Activated naive CD8-positive, alpha-beta T cell treated with anti-CD3 and anti-CD28 coated beads for 36 hours (primary cell): ENCODE data around the gene CROCC. TPM values are rescaled to one million over a fixed set of nuclear protein-coding genes. Genes with fewer than 3 reads are reported as not detected.
A peak's percentile ranks its signal among the peaks of the same experiment; 100 is the strongest.
"Not testable (repeated sequence)": the region's sequence is repeated elsewhere in the genome, so short reads cannot be mapped to it uniquely, and the experiment has no call there.

Source experiments
- DNase-seq: peaks from one replicate; pipeline ENCODE4 v3.0.0; 2021
- H3K27ac Mint-ChIP-seq: one replicate; pipeline ENCODE4 v1.8.0; 2022; ENCODE audit warnings: mild to moderate bottlenecking, moderate library complexity, mixed read lengths
- H3K27me3 Mint-ChIP-seq: one replicate; pipeline ENCODE4 v1.8.0; 2022; ENCODE audit warnings: mild to moderate bottlenecking, mixed read lengths
- H3K36me3 Mint-ChIP-seq: one replicate; pipeline ENCODE4 v1.8.0; 2021; ENCODE audit warnings: mild to moderate bottlenecking, mixed read lengths
- H3K4me1 Mint-ChIP-seq: one replicate; pipeline ENCODE4 v1.8.0; 2021; ENCODE audit warnings: mixed read lengths
- H3K4me3 Mint-ChIP-seq: one replicate; pipeline ENCODE4 v1.8.0; 2022; ENCODE audit warnings: mild to moderate bottlenecking, moderate library complexity, mixed read lengths
- H3K9me3 Mint-ChIP-seq: one replicate; pipeline ENCODE4 v1.8.0; 2022; ENCODE audit warnings: mixed read lengths
- total RNA-seq, 2 experiments: library from RNA; stranded (reverse); gene quantifications; one replicate each; pipeline ENCODE4 v1.2.3, GENCODE V29; 2021

The CROCC gene
- total RNA-seq, 2 experiments from 2014 or later = 24.7 to 26.3 TPM

- Mint-ChIP-seq H3K9me3 (no peaks in the 10 kb centered on the region), H3K4me3 (peak overlapping the region; percentile 90), H3K27ac (no peak overlapping the region)
Measured at GRCh38 chr1:16920951-16921350, 780 bp upstream of the CROCC start.

DNA sequence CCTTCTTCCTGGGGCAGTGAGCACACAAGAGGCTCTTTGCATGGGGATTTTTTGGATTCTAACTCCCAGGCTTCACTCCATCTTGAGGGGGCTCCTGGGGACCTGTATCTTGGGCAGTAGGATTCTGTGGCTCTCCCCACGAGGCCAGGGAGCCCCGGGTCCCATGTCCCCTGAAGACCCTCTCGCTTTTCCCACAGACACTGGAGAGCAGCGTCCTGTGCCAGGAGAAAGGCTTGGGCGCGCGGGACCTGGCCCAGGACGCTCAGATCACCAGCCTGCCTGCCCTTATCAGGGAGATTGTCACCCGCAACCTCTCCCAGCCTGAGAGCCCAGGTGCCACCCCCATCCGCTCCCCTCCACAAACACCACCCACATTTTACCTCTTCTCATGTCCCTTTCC lies 735 bp downstream of the CROCC start:
- no peaks in the 10 kb centered on the region for H3K27me3 Mint-ChIP-seq
- H3K27ac Mint-ChIP-seq = peak overlapping the region; percentile 38

More at GRCh38 chr1:16920951-16921350, 780 bp upstream of the CROCC start:
- no peaks in the 10 kb centered on the region for H3K36me3 Mint-ChIP-seq
- DNase-seq = no peak
- peaks cover 26% of the 10 kb centered on the region for H3K4me1 Mint-ChIP-seq
- H3K27me3 Mint-ChIP-seq = no peaks in the 10 kb centered on the region

GRCh38 chr1:16922885-16923431 lies 1.2 kb downstream of the CROCC start:
- Mint-ChIP-seq H3K27ac (peak overlapping the region; percentile 38), H3K4me1 (peaks cover 33% of the 10 kb centered on the region), H3K36me3 (no peaks in the 10 kb centered on the region), H3K9me3 (no peaks in the 10 kb centered on the region), H3K27me3 (no peaks in the 10 kb centered on the region), H3K4me3 (peak overlapping the region; percentile 90)
- no peak for DNase-seq

More for the DNA sequence above, 735 bp downstream of the CROCC start:
- no peaks in the 10 kb centered on the region for H3K36me3 Mint-ChIP-seq
- H3K4me1 Mint-ChIP-seq = peaks cover 31% of the 10 kb centered on the region
- no peaks in the 10 kb centered on the region for H3K9me3 Mint-ChIP-seq
- peak overlapping the region; percentile 90 for H3K4me3 Mint-ChIP-seq
- no peak for DNase-seq

DNA sequence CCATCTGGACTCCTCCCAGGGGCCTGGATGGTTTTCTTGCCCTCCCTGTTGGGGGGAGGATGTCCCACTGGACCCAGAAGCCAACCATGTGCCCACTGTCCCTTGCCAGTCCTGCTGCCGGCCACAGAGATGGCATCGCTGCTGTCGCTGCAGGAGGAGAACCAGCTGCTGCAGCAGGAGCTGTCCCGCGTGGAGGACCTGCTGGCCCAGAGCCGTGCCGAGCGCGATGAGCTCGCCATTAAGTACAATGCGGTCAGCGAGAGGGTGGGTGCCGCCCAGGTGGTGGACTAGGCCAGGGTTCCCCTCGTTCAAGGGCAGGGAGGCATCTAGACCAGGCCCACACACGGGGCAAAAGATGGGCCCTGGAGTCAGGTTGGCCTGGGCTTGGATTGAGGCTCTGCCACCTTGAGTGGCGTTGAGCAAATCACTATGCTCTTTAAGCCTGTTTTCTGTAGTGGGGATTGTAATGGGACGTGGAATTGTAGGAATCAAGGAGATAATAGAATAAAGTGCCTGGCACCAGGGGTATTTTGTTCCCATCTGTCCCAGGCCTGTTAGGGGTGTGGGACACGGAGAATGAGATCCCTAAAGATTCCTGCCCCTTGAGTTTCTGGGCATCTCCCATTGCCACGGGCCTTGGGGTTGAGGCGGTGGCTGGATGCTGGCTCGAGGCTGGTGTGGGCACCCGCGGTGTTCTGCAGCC lies 2.6 kb downstream of the CROCC start:
- H3K4me3 Mint-ChIP-seq = no peak overlapping the region
- no peak overlapping the region for H3K27ac Mint-ChIP-seq
- H3K27me3 Mint-ChIP-seq = no peaks in the 10 kb centered on the region
- no peak for DNase-seq
- no peaks in the 10 kb centered on the region for H3K36me3 Mint-ChIP-seq
- H3K4me1 Mint-ChIP-seq = peaks cover 34% of the 10 kb centered on the region
- H3K9me3 Mint-ChIP-seq = no peaks in the 10 kb centered on the region

- Mint-ChIP-seq H3K27ac (no peak overlapping the region), H3K9me3 (no peaks in the 10 kb centered on the region), H3K36me3 (no peaks in the 10 kb centered on the region), H3K4me1 (peaks cover 34% of the 10 kb centered on the region), H3K27me3 (no peaks in the 10 kb centered on the region), H3K4me3 (no peak overlapping the region)
- DNase-seq = no peak
Measured at GRCh38 chr1:16924919-16925477, 3.3 kb downstream of the CROCC start.

DNA sequence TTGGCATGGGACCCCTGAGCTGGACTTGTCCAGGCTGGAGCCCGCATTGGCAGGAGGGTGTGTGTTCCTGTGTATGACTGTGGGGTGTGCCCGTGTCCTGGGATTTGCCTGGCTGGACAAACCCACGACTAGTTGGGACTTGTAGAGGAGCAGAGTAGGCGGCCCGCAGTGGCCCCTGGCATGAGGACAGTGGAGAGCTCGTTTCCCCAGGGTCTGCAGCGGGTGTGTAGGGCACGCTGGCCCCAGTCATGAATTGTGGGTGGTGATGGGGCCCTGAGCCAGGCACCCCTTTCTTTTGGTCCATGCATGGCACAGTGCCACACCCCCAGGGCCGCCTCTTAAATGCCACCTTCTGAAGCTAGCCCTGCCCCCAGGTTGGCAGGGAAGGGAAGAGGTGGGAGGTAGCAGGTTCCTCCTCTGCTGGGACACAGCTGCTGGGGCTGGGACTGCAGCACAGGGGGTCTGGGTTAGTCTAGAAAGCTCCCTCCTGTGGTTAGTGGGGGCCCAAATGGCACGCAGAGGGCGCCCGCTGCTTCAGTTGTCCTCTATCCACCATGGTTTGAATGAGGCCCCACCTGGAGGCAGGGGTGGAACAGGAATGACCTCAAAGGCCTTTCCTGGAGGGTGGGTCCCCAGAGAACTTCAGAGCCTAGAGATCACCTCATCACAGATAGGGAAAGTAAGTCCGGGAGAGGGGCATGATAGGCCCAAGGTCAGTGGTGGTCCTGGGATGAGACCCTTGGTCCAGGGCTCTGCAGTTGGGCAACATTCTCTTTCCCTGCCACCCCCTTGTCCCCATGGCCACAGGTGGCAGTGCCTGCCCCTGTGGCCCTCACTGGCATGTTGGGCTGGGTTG lies 4.1 kb downstream of the CROCC start:
- Mint-ChIP-seq H3K36me3 (peaks cover under 1% of the 10 kb centered on the region), H3K4me3 (no peak overlapping the region), H3K9me3 (no peaks in the 10 kb centered on the region), H3K27ac (no peak overlapping the region), H3K4me1 (peaks cover 33% of the 10 kb centered on the region), H3K27me3 (no peaks in the 10 kb centered on the region)
- no peak for DNase-seq

- Mint-ChIP-seq H3K4me1 (peaks cover 27% of the 10 kb centered on the region), H3K36me3 (peaks cover 2% of the 10 kb centered on the region), H3K4me3 (no peak overlapping the region), H3K9me3 (no peaks in the 10 kb centered on the region), H3K27ac (no peak overlapping the region), H3K27me3 (no peaks in the 10 kb centered on the region)
- no peak for DNase-seq
Measured at GRCh38 chr1:16926491-16927073, 4.9 kb downstream of the CROCC start.

- Mint-ChIP-seq H3K9me3 (no peaks in the 10 kb centered on the region), H3K36me3 (peaks cover 2% of the 10 kb centered on the region), H3K4me1 (peaks cover 22% of the 10 kb centered on the region), H3K27me3 (no peaks in the 10 kb centered on the region), H3K27ac (no peak overlapping the region), H3K4me3 (no peak overlapping the region)
- DNase-seq = no peak
Measured at GRCh38 chr1:16927256-16927655, 5.5 kb downstream of the CROCC start.

- Mint-ChIP-seq H3K27me3 (no peaks in the 10 kb centered on the region), H3K9me3 (no peaks in the 10 kb centered on the region), H3K27ac (no peak overlapping the region), H3K4me1 (peaks cover 16% of the 10 kb centered on the region), H3K36me3 (peaks cover 2% of the 10 kb centered on the region), H3K4me3 (no peak overlapping the region)
- no peak for DNase-seq
Measured at GRCh38 chr1:16927711-16928485, 6.2 kb downstream of the CROCC start.

GRCh38 chr1:16929146-16930041 lies 7.7 kb downstream of the CROCC start:
- H3K4me1 Mint-ChIP-seq = peaks cover 16% of the 10 kb centered on the region
- not testable (repeated sequence) for DNase-seq, H3K27ac Mint-ChIP-seq, H3K36me3 Mint-ChIP-seq, H3K27me3 Mint-ChIP-seq, H3K4me3 Mint-ChIP-seq, H3K9me3 Mint-ChIP-seq

GRCh38 chr1:16931206-16931934 lies 9.6 kb downstream of the CROCC start:
- not testable (repeated sequence) for H3K4me3 Mint-ChIP-seq, H3K9me3 Mint-ChIP-seq, H3K27ac Mint-ChIP-seq, DNase-seq, H3K27me3 Mint-ChIP-seq, H3K36me3 Mint-ChIP-seq
- H3K4me1 Mint-ChIP-seq = peaks cover 12% of the 10 kb centered on the region

GRCh38 chr1:16933945-16934344 lies 12.2 kb downstream of the CROCC start:
- DNase-seq, H3K4me1 Mint-ChIP-seq, H3K4me3 Mint-ChIP-seq, H3K27me3 Mint-ChIP-seq, H3K27ac Mint-ChIP-seq, H3K36me3 Mint-ChIP-seq, H3K9me3 Mint-ChIP-seq: not testable (repeated sequence)

GRCh38 chr1:16936580-16936979 lies 14.8 kb downstream of the CROCC start:
- not testable (repeated sequence) for H3K4me3 Mint-ChIP-seq

More at GRCh38 chr1:16936580-16936979, 14.8 kb downstream of the CROCC start:
- DNase-seq, H3K4me1 Mint-ChIP-seq, H3K9me3 Mint-ChIP-seq, H3K27me3 Mint-ChIP-seq, H3K27ac Mint-ChIP-seq, H3K36me3 Mint-ChIP-seq: not testable (repeated sequence)
